HS-27A (cell line): Measurements from ENCODE around the gene GSTM2.

ENCODE experiments used
- DNase-seq: peaks from one replicate; pipeline ENCODE4 v3.0.0-alpha.2; 2012; ENCODE audit warnings: low read depth, missing footprints

The GSTM2 gene

GRCh38 chr1:109629372-109630030, 38.4 kb upstream of the GSTM2 start:
- DNase-seq: no peak

- no peak for DNase-seq
Observed at GRCh38 chr1:109630081-109630897, 37.6 kb upstream of the GSTM2 start.

- no peak for DNase-seq
Observed at GRCh38 chr1:109630898-109631512, 36.9 kb upstream of the GSTM2 start.

- DNase-seq: no peak
Observed at GRCh38 chr1:109631513-109632505, 36.0 kb upstream of the GSTM2 start.

GRCh38 chr1:109632671-109633346, 35.0 kb upstream of the GSTM2 start:
- no peak for DNase-seq

GRCh38 chr1:109634292-109634691, 33.6 kb upstream of the GSTM2 start:
- DNase-seq: no peak

- DNase-seq: no peak
Observed at GRCh38 chr1:109634771-109635750, 32.8 kb upstream of the GSTM2 start.

- no peak for DNase-seq
Observed at GRCh38 chr1:109635862-109636200, 32.0 kb upstream of the GSTM2 start.

- no peak for DNase-seq
Observed at GRCh38 chr1:109636201-109636952, 31.5 kb upstream of the GSTM2 start.

GRCh38 chr1:109637446-109637845, 30.4 kb upstream of the GSTM2 start:
- DNase-seq: no peak

GRCh38 chr1:109639063-109639840, 28.6 kb upstream of the GSTM2 start:
- no peak for DNase-seq

GRCh38 chr1:109639841-109640184, 28.0 kb upstream of the GSTM2 start:
- no peak for DNase-seq

- no peak for DNase-seq
Observed at GRCh38 chr1:109640285-109640865, 27.5 kb upstream of the GSTM2 start.

- DNase-seq: no peak
Observed at GRCh38 chr1:109641078-109641740, 26.6 kb upstream of the GSTM2 start.

GRCh38 chr1:109641861-109642260, 26.0 kb upstream of the GSTM2 start:
- DNase-seq: no peak

- DNase-seq: no peak
Observed at GRCh38 chr1:109642626-109643025, 25.2 kb upstream of the GSTM2 start.

- no peak for DNase-seq
Observed at GRCh38 chr1:109643385-109644230, 24.2 kb upstream of the GSTM2 start.
